Neural crest cell (in vitro differentiated cells): ENCODE measurements around the gene FGF12. TPM values are rescaled to one million over a fixed set of nuclear protein-coding genes. Genes with fewer than 3 reads are reported as not detected.

ENCODE experiments used
- DNase-seq: peaks from one replicate; pipeline ENCODE4 v3.0.0; 2021; ENCODE audit warnings: low read depth, mixed read lengths, low spot score
- H3K27ac Mint-ChIP-seq: one replicate; pipeline ENCODE4 v1.8.0; 2021; ENCODE audit warnings: mild to moderate bottlenecking, mixed read lengths; ENCODE audit not compliant: unreplicated experiment
- H3K27me3 Mint-ChIP-seq: 2 replicates; pipeline ENCODE4 v1.8.0; 2021; ENCODE audit warnings: low read depth, mild to moderate bottlenecking, mixed read lengths
- H3K36me3 Mint-ChIP-seq: 2 replicates; pipeline ENCODE4 v1.8.0; 2021; ENCODE audit warnings: low read depth, mild to moderate bottlenecking, mixed read lengths
- H3K4me1 Mint-ChIP-seq: 2 replicates; pipeline ENCODE4 v1.8.0; 2021; ENCODE audit warnings: mixed read lengths
- H3K4me3 Mint-ChIP-seq: one replicate; pipeline ENCODE4 v1.8.0; 2021; ENCODE audit warnings: mild to moderate bottlenecking, mixed read lengths
- H3K9me3 Mint-ChIP-seq: 2 replicates; pipeline ENCODE4 v1.8.0; 2021; ENCODE audit warnings: mixed read lengths
- CTCF ChIP-seq: fragments of 200-600 bp; sonication (generic); conservative IDR thresholded peaks from 2 replicates; pipeline ENCODE4 v1.5.0; 2021; ENCODE audit warnings: antibody characterized with exemption, mild to moderate bottlenecking
- total RNA-seq: library from RNA; stranded (reverse); gene quantifications from 2 replicates; pipeline ENCODE4 v1.2.1, GENCODE V29; 2021

The FGF12 gene
- total RNA-seq, 1 donor from 2014 or later, result 4.0 TPM

- peaks cover 3% of the 10 kb centered on the region for H3K27me3 Mint-ChIP-seq
- no peak for DNase-seq
- peak overlapping the region; percentile 86 for H3K4me3 Mint-ChIP-seq
- no peaks in the 10 kb centered on the region for H3K9me3 Mint-ChIP-seq
- peaks cover 3% of the 10 kb centered on the region for H3K4me1 Mint-ChIP-seq
- peak overlapping the region; percentile 83 for H3K27ac Mint-ChIP-seq
- no peak for TF ChIP-seq CTCF
- no peaks in the 10 kb centered on the region for H3K36me3 Mint-ChIP-seq
These were observed 572.1 kb downstream of the FGF12 start for GRCh38 chr3:192155194-192155593.

GRCh38 chr3:192133271-192133670 is 594.1 kb downstream of the FGF12 start:
- H3K4me1 Mint-ChIP-seq, result peaks cover 3% of the 10 kb centered on the region
- peaks cover 5% of the 10 kb centered on the region for H3K9me3 Mint-ChIP-seq
- DNase-seq, result no peak
- peaks cover 3% of the 10 kb centered on the region for H3K36me3 Mint-ChIP-seq
- no peaks in the 10 kb centered on the region for H3K27me3 Mint-ChIP-seq
- no peak overlapping the region for H3K27ac Mint-ChIP-seq
- no peak for TF ChIP-seq CTCF
- no peak overlapping the region for H3K4me3 Mint-ChIP-seq

- H3K9me3 Mint-ChIP-seq, result peaks cover 5% of the 10 kb centered on the region
- TF ChIP-seq CTCF, result peak; percentile 80
- no peak overlapping the region for H3K4me3 Mint-ChIP-seq
- H3K4me1 Mint-ChIP-seq, result peaks cover 3% of the 10 kb centered on the region
- H3K36me3 Mint-ChIP-seq, result peaks cover 3% of the 10 kb centered on the region
- H3K27me3 Mint-ChIP-seq, result no peaks in the 10 kb centered on the region
- no peak overlapping the region for H3K27ac Mint-ChIP-seq
- DNase-seq, result peak; percentile 42
These were observed 596.7 kb downstream of the FGF12 start for GRCh38 chr3:192130534-192131132.

GRCh38 chr3:192129586-192129985 is 597.8 kb downstream of the FGF12 start:
- Mint-ChIP-seq H3K27ac (no peak overlapping the region), H3K4me3 (no peak overlapping the region), H3K4me1 (peaks cover 3% of the 10 kb centered on the region), H3K27me3 (no peaks in the 10 kb centered on the region), H3K36me3 (peaks cover 3% of the 10 kb centered on the region), H3K9me3 (peaks cover 3% of the 10 kb centered on the region)
- no peak for TF ChIP-seq CTCF
- DNase-seq, result no peak

GRCh38 chr3:192128922-192129321 is 598.4 kb downstream of the FGF12 start:
- Mint-ChIP-seq H3K27me3 (no peaks in the 10 kb centered on the region), H3K9me3 (peaks cover 3% of the 10 kb centered on the region), H3K4me3 (no peak overlapping the region), H3K27ac (no peak overlapping the region), H3K36me3 (peaks cover 3% of the 10 kb centered on the region), H3K4me1 (peaks cover 3% of the 10 kb centered on the region)
- no peak for TF ChIP-seq CTCF
- DNase-seq, result no peak
